CD4-positive, alpha-beta T cell (primary cell): ENCODE data around the gene SNAP47. TPM values are rescaled to one million over a fixed set of nuclear protein-coding genes. Genes with fewer than 3 reads are reported as not detected.
A peak's percentile ranks its signal among the peaks of the same experiment; 100 is the strongest.

Source experiments
- ATAC-seq: fragments of 200-7000 bp; cut with Tn5 transposase; one replicate; pipeline ENCODE4 v1.10.0; 2022; ENCODE audit warnings: mild to moderate bottlenecking; ENCODE audit not compliant: poor library complexity
- CTCF ChIA-PET: fragments of 350-600 bp; sonication (Branson Sonifier 250); formaldehyde crosslinking; loops from one replicate; lab custom pipeline; 2021; ENCODE audit warnings: antibody characterized with exemption, inconsistent platforms; lab: Charles Lee
- POLR2A ChIA-PET: fragments of 350-600 bp; sonication (Branson Sonifier 250); formaldehyde crosslinking; loops from one replicate; lab custom pipeline; 2021; ENCODE audit warnings: antibody characterized with exemption, inconsistent platforms; lab: Charles Lee
- DNase-seq, 14 experiments: peaks; one replicate each; pipeline ENCODE4 v3.0.0-alpha.2; 2013 to 2020; ENCODE audit warnings: mixed read lengths in 2 of 14
- H3K27ac ChIP-seq, 2 donors: one replicate each; pipeline versions ENCODE4 v1.5.1 to v1.7.0; 2013; ENCODE audit warnings: low read length in 2 of 2, low read depth in 1 of 2, mild to moderate bottlenecking in 1 of 2
- H3K27me3 ChIP-seq, 2 experiments: 1 replicate in 1 of 2; 2 replicates in 1 of 2; pipeline versions ENCODE4 v1.6.1 to v1.7.0; 2013; ENCODE audit warnings: low read length in 2 of 2, control low read depth in 1 of 2, mild to moderate bottlenecking in 1 of 2, moderate library complexity in 1 of 2; ENCODE audit not compliant: insufficient read depth in 2 of 2, control insufficient read depth in 1 of 2
- H3K36me3 ChIP-seq: one replicate; pipeline ENCODE4 v1.6.1; 2013; ENCODE audit warnings: low read length, control low read depth; ENCODE audit not compliant: insufficient read depth
- H3K4me1 ChIP-seq: one replicate; pipeline ENCODE4 v1.6.1; 2013; ENCODE audit warnings: low read length, control low read depth; ENCODE audit not compliant: insufficient read depth
- H3K4me3 ChIP-seq: one replicate; pipeline ENCODE4 v1.5.1; 2013; ENCODE audit warnings: mild to moderate bottlenecking, low read length, moderate library complexity
- H3K9me3 ChIP-seq, 2 experiments: 1 replicate in 1 of 2; 2 replicates in 1 of 2; pipeline versions ENCODE4 v1.6.1 to v1.7.0; 2013; ENCODE audit warnings: low read length in 2 of 2, mild to moderate bottlenecking in 2 of 2, control low read depth in 1 of 2, moderate library complexity in 1 of 2; ENCODE audit not compliant: control insufficient read depth in 1 of 2, insufficient read depth in 1 of 2
- H3K27ac Mint-ChIP-seq: one replicate; pipeline ENCODE4 v1.8.0; 2020; ENCODE audit warnings: mixed read lengths
- H3K27me3 Mint-ChIP-seq: one replicate; pipeline ENCODE4 v1.8.0; 2021; ENCODE audit warnings: mixed read lengths
- H3K36me3 Mint-ChIP-seq: one replicate; pipeline ENCODE4 v1.8.0; 2021; ENCODE audit warnings: low read depth, mixed read lengths
- H3K4me1 Mint-ChIP-seq: one replicate; pipeline ENCODE4 v1.8.0; 2021; ENCODE audit warnings: low read depth, mixed read lengths
- H3K4me3 Mint-ChIP-seq: one replicate; pipeline ENCODE4 v1.8.0; 2020; ENCODE audit warnings: mild to moderate bottlenecking, mixed read lengths
- H3K9me3 Mint-ChIP-seq: one replicate; pipeline ENCODE4 v1.8.0; 2020; ENCODE audit warnings: mixed read lengths
- intact Hi-C, 2 experiments: fragments of 100-400 bp; cut with DNase I in 1 of 2; cut with micrococcal nuclease in 1 of 2; formaldehyde crosslinking; loops; one replicate each; pipeline versions ENCODE4 v1.15.1 to v1.9.0; 2023 to 2025; cut with DNase I, micrococcal nuclease
- total RNA-seq, 174 experiments: library from RNA in 2 of 174; stranded (reverse) in 2 of 174; gene quantifications; one replicate each; pipeline ENCODE4 v1.2.3 and lab custom pipeline; 2021 to 2026
- TF ChIP-seq, protein P1 (sequence below): fragments of 200-600 bp; IDR thresholded peaks from one replicate; pipeline ENCODE4 v1.8.0; 2022; ENCODE audit warnings: antibody characterized with exemption, mild to moderate bottlenecking

SNAP47 gene
- total RNA-seq, 2 experiments from 2014 or later: 12.8 to 14.0 TPM

- no peaks in the 10 kb centered on the region for H3K9me3 ChIP-seq
- Mint-ChIP-seq H3K9me3 (no peaks in the 10 kb centered on the region), H3K36me3 (no peaks in the 10 kb centered on the region), H3K27me3 (no peaks in the 10 kb centered on the region), H3K4me1 (peaks cover 18% of the 10 kb centered on the region), H3K27ac (peak overlapping the region; percentile 7), H3K4me3 (peak overlapping the region; percentile 51)
- TF ChIP-seq, protein P1, sequence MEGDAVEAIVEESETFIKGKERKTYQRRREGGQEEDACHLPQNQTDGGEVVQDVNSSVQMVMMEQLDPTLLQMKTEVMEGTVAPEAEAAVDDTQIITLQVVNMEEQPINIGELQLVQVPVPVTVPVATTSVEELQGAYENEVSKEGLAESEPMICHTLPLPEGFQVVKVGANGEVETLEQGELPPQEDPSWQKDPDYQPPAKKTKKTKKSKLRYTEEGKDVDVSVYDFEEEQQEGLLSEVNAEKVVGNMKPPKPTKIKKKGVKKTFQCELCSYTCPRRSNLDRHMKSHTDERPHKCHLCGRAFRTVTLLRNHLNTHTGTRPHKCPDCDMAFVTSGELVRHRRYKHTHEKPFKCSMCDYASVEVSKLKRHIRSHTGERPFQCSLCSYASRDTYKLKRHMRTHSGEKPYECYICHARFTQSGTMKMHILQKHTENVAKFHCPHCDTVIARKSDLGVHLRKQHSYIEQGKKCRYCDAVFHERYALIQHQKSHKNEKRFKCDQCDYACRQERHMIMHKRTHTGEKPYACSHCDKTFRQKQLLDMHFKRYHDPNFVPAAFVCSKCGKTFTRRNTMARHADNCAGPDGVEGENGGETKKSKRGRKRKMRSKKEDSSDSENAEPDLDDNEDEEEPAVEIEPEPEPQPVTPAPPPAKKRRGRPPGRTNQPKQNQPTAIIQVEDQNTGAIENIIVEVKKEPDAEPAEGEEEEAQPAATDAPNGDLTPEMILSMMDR: no peak
- POLR2A ChIA-PET: no interaction called here
- peaks cover 3% of the 10 kb centered on the region for H3K36me3 ChIP-seq
- no peak for ATAC-seq
- H3K4me1 ChIP-seq: peaks cover 39% of the 10 kb centered on the region
- H3K27me3 ChIP-seq: no peaks in the 10 kb centered on the region
- CTCF ChIA-PET: no interaction called here
- no peak overlapping the region for H3K27ac ChIP-seq
- intact Hi-C loops: loop anchor here in 1 of 2 experiments (5.0 to 10.0 kb wide), 5 partner anchors 102 to 1842 kb away; partner anchors contain the start of genes ARF1, IBA57, TAF5L and URB2
- DNase-seq: peak in 2 of 14 experiments; percentile 40 to 44
- H3K4me3 ChIP-seq: no peak overlapping the region
Measured at GRCh38 chr1:227785094-227785804, 50.0 kb downstream of the SNAP47 start.

DNA sequence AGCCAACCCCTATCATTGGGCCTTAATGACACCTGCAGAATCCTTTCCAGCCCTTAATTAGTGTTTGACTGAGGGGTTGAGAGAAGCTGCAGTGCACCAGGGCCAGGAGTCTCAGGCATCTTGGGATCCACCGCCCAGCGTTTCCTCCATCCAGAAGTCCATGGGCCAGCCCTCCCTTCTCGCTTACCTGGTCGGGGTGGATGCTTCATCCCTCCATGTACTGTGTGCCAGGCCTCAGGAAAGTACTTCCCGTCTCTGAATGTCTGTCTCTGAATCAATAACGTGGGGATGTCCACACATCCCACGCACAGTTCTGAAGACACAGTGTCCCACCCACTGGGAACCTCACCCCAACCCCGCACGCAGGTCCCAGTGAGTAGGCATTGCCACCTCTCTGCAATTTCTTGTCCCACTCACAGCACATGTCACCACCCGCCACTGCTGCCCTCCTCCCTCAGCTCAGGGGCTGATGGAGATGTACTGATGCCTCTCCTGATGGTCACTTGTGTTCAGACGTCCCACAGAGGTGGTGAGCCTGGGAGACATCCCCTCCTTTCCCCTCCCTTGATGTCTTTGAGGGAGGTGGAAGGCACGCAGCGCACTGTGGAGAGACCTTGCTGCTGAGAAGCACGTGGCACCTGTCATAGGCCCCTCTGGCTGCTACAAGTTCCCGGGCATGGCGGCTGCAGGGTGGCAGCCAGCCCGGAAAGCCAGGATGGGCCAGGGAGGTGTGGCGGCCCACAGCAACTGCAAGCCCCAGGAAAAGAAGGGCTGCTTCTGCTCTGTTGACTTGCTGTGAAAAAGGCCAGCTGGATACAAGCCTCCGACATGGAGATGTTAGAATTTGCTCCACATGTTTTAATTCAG, 50.8 kb downstream of the SNAP47 start:
- Histone ChIP-seq H3K36me3 (no peaks in the 10 kb centered on the region), H3K9me3 (no peaks in the 10 kb centered on the region), H3K27ac (no peak overlapping the region), H3K4me1 (peaks cover 39% of the 10 kb centered on the region), H3K4me3 (no peak overlapping the region), H3K27me3 (no peaks in the 10 kb centered on the region)
- TF ChIP-seq, protein P1: no peak
- DNase-seq (peak in 1 of 14 experiments; percentile 20), ATAC-seq (no peak)
- intact Hi-C loops: loop anchor here in 1 of 2 experiments (2.0 to 10.0 kb wide), 7 partner anchors 23 to 1841 kb away; partner anchors contain the start of genes ARF1, IBA57, TAF5L and URB2
- CTCF ChIA-PET: no interaction called here
- Mint-ChIP-seq H3K36me3 (no peaks in the 10 kb centered on the region), H3K4me3 (peak overlapping the region; percentile 45), H3K9me3 (no peaks in the 10 kb centered on the region), H3K27ac (peak overlapping the region; percentile 7), H3K4me1 (peaks cover 23% of the 10 kb centered on the region), H3K27me3 (no peaks in the 10 kb centered on the region)
- POLR2A ChIA-PET: no interaction called here
